Stimulated activated naive CD4-positive, alpha-beta T cell treated with Interleukin-2 at 50 U/mL for 16 hours (primary cell): ENCODE results near the gene RPTOR.
A peak's percentile ranks its signal among the peaks of the same experiment; 100 is the strongest.
"Not testable (repeated sequence)": the region's sequence is repeated elsewhere in the genome, so short reads cannot be mapped to it uniquely, and the experiment has no call there.

Experiments used
- DNase-seq: peaks from one replicate; lab custom pipeline; 2025; lab: John Stamatoyannopoulos, UW

The RPTOR gene

DNA sequence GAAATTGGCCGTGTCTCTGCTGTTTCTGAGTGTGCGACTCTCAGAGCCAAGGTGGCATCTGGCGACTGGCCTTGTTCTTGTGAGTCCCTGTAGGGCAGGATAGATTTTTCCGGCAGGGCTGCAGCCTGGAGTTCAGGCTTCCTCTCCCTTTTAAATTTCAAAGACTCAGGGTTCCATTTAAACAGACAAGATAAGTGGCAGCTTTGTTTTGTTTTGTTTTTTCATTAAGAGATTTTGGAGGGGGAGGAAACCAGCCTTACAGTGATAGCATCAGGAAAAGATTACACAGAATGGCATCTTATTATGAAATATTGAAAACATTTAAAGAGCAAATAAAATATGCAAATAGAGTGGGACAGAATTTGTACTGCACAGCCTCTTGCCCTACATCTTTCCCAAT is 151.3 kb downstream of the RPTOR start:
- DNase-seq: no peak

DNA sequence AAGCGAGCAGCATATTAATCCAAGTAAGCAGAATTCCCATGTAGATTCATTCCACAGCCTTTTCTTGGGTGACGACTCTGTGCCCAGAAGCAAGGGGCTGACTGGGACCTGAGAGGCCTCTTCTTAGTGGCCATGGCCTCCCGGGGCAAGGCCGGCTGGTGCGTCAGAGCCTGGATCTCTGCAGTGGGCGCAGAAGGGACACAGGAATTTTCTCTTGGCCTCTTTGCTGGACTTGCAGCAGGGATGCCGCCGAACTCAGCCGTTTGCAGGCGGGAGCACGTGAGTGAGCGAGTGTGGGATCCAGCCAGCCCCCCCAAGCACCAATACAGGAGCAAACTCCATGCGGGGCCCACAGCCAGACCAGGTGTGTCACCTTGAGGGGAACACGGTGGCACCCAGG is 151.8 kb downstream of the RPTOR start:
- DNase-seq: no peak

DNA sequence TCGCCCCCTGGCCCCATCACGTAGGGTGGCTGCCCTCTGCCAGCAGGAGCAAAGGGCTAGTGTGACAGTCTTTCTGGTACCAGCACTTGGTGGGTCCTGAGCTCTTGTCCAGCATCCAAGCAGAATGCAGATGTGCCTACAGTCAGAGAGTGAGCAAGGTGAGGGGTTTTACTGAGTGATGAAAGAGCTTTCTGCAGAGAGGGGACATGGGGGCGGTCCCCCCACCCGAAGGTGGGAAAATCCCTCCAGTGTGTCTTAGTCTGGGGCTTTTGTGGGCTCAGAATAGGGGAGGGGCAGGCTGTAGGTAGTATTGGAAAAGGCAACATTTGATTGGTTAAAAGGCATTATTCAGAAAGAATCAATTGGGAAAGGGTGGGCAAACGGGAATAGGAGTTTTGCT is 152.3 kb downstream of the RPTOR start:
- no peak for DNase-seq

DNA sequence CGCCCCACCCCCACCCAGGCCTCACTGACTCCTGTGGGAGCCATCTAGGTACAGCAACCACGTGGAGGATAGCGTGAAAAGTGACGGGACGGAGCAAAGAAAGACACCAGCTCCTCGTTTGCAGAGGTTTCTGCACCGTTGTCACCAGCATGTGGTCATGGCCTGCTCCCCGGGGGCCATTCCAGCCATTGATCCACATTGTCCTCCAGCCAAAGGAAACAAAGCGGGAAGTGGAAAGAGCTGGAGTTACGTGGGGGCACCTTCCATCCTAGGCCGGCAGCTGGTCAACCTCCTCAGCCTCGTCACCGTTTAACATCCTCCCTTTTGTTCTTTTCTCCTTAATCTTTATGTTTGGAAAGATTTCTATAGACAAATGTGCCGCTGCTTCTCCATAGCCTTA is 153.7 kb downstream of the RPTOR start:
- DNase-seq: no peak

DNA sequence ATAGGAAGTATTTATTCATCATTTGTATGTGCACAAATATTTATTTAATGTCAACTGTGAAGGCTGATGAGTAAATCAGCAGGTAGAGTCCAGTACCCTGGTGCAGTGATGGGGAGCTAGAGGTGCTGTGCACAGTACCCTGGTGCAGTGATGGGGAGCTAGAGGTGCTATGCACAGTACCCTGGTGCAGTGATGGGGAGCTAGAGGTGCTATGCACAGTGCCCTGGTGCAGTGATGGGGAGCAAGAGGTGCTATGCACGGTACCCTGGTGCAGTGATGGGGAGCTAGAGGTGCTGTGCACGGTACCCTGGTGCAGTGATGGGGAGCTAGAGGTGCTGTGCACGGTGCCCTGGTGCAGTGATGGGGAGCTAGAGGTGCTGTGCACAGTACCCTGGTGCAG is 154.6 kb downstream of the RPTOR start:
- DNase-seq: not testable (repeated sequence)

DNA sequence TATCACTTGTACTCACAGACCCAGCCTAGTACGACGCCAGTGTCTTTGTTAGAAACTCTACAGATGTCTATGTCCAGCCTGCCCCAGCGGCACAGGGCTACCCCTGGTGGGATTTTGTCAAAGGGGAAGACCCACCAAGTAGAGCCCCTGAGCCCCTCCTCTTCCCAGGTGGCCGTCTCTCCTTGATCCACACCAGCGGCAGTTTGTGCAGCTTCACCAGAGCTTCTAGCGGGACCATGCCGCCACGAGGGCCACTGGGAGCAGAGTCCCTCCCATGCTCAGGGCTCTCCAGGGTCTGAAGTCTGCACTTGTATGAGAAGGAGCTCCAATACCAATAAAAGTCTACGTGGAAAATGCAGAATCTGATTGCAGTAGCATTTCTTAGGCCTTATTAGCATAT is 157.1 kb downstream of the RPTOR start:
- DNase-seq: no peak

DNA sequence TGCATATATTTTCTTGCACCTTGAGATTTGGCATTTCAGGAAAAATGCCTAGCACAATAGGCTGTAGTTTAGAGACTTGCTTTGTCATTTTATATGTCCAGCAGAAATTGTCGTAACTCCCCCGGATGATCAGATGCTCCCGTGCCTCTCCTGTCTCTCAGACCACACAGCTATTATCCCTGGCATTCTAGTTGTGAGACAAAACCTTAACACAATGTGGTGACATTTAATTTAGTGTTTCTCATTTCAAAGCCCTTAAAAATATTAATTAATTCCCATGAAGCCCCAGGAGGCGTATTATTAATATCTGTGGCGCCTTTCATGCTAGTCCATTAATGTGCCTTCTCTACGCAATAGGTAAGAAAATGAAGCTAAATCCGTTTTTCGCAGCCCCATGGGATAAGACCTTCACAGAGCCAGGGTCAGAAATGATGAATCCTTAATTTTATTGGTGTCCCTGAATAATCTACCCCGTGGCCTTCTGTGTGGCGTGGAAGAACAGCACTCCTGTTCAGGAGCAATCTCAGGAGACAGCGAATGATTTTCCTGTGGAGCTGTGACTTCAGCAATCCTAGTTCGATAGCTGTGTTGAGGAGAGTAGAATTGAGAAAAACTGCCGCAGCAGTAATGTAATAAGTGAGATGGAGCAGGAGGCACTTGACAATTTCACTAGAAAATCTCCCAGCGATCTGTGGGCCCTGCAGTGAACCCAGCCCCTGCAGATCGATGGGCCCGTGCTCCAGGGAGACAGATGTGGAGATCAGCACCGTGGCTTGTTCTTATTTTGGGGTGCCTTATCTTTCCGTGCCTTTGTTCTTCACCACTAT is 157.9 kb downstream of the RPTOR start:
- DNase-seq: no peak

DNA sequence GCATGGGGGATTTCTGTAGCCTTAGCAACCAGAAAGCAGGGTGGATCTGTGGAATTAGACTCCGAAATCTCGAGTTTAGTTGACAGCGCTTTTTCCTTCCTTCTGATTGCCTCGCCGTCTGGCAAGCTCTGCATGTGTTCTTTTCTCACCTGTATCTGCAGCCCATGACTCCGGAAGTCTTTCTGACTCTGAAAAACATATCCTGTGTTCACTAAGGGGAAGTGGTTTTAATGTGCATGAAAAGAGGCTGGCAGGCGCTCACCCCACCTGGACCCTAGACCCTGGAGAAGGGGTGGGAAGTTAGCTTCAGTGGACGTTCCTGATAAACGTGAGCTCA is 158.5 kb downstream of the RPTOR start:
- no peak for DNase-seq

DNA sequence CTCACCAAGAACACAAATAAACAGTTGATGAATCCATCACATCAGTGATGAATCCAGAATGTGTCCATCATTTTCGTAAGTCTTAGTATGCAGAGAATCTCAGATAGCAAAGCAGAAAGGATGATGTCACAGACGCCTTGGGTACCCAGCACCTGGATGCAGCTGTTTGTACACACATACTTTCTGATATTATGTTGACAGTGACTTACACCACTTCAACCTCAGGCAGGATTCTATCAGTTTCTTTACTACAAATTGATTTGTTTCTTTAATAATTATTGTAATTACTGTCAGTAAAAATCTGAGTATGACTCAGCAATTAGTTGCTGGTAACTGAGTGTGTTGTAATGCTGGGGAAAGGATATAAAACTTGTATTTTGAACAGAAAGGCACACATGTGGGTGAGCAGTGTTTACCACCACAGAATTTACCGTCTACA is 159.8 kb downstream of the RPTOR start:
- no peak for DNase-seq

DNA sequence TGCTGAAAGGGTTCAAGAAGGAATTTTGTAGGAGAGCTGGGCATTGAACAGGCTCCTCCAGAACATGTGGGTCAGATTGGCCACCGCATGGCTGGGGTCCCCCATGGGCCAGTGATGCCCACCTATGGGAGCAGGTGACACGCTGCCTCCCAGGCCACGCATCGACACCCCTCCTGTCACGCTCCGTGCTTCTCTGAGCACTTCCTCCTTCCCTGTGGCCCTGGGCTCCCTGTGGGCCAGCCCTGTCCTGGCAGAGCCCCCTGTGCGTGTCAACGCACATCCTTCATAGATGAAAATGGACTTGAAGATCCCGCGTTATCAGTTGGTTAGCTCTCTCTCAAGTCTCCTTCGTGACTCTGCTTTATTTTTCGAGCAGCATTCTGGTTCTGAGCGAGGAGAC is 160.3 kb downstream of the RPTOR start:
- DNase-seq: no peak

DNA sequence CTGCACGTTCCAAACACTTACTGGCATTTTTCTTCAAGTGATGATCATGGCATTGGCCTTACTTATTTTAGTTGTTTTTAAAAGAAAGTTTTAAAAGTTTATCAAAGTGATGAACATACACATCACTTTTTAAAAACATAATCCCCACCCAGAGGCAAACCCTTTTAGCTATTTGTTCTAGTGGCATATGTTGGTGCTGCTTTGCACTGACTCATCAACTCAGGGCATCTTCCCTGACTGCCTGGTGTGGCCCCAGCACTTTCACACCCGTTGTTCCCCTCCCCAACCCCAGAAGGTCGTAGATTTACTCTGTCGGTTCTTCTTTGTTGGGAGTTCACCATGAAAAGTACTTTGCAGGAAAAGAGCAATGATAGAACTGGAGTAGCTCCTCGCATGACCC is 161.3 kb downstream of the RPTOR start:
- DNase-seq: no peak

DNA sequence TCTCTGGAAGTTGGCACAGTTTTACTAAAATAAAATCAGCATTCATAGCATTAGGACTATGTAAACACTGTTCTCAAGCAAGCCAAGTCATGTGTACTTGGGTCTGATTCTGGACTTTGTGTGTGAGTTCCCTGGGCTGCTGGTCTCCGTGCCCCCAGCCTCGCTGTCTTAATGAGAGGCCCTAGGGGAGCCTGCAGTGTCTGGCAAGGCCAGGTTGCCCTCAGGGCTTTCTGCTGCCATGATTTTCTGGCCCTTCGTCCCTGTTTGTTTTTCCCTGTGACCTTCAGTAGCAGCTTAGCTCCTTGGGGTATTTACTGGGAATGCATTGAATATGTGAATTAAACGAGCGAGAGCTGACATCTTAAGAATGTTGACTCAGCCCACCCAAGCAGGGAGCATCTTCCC is 161.8 kb downstream of the RPTOR start:
- DNase-seq: no peak

DNA sequence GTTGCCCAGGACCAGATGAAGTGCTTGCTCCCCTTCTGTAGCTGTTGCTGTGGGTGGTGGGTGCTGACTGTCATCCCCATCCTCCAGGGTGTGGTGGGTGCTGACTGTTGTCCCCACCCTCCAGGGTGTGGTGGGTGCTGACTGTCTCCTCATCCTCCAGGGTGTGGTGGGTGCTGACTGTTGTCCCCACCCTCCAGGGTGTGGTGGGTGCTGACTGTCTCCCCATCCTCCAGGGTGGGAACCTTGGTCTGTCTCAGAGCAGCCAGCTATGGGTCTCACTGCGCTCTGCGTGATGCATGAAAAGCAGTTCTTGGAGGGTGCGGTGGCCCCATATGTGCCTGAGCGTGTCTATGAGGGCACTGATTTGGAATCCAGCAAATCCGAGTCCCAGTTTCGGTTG is 163.8 kb downstream of the RPTOR start:
- DNase-seq: no peak

DNA sequence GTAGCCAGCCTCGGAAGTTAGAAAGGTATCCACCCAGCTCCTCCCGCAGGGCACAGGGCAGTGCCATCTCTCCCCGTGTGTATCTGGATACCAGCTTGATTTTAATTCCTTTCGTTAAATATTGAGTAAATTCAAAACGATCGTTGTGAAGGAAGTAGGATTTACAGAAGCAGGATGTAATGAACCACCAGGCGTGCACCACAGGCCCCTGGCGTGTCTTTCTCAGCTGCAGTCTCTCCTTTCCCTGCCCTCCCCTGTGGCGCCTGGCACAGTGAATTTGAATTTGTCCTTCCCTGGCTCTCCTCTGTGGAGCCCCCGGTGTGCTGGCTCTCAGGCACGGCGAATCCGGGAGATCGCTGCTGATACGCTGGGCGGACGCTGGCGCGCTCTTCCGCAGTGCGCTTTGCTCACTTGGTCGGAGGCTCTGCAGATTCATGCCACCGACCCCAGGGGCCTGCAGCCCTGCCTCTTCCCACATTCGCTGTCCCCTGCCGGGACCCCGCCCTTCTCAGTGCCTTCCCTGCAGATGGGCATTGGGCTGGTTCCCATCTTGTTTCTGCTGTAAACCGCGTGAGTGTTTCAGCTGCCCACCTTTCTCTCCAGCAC is 164.6 kb downstream of the RPTOR start:
- DNase-seq: no peak

DNA sequence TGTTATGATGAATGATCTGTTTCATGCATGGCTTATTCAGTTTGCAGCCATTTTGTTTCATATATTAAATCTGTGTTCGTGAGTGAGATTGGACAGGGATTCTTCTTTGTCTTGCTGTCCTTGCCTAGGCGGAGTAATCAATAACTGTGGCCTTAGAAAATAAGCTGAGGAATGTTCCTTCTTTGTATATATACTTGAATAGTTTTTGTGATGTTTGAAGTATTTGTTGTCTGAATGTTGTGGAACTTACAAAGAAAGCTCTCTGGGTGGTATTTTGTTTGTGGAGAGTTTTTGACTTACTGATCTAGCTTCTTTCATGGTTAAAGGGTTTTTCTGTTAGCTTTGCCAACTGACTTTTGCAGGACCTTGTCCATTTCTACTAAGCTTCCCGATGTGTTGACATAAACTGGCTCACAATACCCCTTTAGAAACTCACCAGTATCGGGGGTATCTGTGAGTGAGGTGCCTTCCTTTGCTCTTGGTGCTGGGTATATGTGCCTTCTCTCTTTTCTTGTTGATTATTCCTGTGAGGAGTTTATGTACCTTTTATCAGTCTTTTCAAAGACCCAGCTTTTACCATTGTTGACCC is 166.2 kb downstream of the RPTOR start:
- no peak for DNase-seq

DNA sequence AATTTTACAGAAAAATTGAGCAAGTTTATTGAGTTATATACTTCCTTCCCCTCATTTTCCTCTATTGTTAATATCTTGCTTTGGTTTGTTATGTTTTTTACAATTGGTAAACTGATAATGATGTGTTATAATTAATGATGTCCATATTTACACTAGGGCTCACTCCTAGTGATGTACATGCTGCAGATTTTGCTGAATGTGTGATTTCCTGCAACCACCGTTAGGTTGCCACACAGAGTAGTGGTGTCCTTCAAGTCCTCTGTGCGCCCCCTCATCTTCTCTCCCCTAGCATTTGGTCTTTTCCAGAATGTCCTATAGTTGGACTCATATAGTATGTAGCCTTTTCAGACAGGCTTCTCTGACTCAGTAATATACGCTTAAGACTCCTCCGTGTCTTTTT is 167.5 kb downstream of the RPTOR start:
- no peak for DNase-seq

DNA sequence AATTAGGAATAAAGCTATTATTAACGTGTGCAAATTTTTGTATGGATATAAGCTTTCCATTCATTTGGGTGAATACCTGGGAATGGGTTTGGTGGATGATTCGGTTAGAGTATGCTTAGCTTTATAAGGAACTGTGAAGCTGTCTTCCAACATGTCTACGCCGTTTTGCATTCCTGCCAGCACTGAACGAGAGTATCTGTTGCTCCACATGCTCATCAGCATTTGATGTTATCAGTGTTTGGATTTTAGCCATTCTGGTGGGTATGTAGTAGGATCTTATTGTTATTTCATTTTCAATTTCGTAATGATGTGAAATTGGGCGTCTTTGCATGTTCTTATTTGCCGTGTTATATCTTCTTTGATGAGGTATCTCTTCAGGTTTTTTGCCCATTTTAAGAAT is 168.0 kb downstream of the RPTOR start:
- DNase-seq: no peak

DNA sequence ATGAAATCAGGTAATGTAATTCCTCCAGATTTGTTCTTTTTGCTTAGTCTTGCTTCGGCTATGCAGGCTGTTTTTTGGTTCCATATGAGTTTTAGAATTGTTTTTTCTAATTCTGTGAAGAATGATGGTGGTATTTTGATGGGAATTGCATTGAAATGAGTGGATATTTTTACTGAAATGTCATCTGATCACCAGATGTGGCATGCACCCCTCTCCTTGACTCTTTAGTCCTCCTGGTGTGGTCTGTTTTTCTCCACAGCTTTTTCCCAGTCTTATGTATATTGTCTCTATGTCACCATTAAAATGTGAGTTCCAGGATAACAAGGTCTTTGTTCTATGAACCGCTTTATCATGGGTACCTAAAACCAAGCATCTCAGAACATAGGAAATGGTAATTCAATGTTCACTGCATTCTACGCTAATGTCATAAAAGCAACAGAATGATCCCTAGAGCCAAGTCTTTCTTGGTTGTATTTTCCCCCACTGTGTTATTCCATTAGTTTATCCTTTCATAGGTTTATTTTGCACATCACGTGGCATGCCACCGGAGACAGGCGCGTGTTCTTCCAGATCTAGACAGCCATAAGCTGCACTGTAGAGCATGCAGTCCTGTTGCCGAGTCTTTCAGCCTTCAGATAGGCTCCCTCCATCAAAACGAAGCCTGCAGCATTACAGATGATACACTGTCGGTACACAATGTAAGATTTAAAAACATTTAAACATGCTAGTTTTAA is 172.5 kb downstream of the RPTOR start:
- no peak for DNase-seq

DNA sequence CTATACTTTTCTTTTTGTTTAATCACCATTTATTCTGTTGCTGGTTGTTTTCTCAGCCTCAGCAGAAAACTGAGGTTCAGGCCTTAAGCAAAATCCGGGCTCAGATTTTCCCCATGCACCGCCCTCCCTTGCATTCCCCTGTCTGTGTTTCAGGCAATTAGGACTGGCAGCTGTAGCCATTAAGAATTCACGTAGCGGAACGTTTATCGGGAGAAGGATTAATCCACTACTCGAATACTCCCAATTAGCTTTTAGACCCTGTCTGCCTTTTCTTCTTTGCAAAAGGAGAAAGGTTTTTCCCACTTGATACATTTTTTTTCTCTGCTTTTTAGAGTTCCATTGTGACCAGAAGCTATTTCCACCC is 173.1 kb downstream of the RPTOR start:
- no peak for DNase-seq

DNA sequence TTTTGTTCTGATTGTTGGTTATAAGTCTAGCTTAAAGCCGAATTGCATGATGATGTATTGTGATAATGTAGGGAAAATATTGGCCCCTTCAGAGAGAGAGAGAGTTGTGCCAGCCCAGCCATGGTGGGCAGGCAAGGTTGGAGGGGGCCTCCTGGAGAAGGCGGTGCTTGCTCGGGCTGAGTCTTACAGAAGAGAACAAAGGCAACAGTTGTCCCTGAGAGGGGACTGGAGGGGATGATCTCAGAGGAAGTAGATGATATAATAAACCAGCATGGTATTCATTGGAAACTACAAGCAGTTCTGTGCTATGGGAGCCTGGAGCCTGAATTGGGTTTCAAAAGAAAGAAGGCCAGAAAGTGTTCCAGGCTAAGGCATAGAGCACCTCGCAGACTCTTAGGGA is 173.8 kb downstream of the RPTOR start:
- DNase-seq: no peak

DNA sequence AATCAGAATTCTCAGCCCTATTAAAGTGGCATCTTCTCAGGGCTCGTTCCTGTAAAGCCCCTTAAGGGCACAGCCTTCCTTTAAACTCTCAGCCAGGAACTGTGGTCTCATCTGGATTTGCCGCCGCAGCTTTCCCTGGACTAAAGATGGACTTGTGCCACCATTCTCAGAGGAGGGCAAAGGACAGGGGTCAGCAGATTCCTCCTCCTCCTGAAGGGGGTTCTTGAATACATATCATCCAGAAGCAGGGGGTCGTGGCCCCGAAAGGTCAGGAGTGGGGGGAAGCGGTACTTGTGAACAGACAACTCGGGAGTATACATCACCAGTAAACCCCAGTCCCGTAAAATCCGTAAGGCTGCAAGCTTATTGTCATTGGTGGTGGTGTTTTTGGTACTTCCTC is 174.8 kb downstream of the RPTOR start:
- DNase-seq: no peak

DNA sequence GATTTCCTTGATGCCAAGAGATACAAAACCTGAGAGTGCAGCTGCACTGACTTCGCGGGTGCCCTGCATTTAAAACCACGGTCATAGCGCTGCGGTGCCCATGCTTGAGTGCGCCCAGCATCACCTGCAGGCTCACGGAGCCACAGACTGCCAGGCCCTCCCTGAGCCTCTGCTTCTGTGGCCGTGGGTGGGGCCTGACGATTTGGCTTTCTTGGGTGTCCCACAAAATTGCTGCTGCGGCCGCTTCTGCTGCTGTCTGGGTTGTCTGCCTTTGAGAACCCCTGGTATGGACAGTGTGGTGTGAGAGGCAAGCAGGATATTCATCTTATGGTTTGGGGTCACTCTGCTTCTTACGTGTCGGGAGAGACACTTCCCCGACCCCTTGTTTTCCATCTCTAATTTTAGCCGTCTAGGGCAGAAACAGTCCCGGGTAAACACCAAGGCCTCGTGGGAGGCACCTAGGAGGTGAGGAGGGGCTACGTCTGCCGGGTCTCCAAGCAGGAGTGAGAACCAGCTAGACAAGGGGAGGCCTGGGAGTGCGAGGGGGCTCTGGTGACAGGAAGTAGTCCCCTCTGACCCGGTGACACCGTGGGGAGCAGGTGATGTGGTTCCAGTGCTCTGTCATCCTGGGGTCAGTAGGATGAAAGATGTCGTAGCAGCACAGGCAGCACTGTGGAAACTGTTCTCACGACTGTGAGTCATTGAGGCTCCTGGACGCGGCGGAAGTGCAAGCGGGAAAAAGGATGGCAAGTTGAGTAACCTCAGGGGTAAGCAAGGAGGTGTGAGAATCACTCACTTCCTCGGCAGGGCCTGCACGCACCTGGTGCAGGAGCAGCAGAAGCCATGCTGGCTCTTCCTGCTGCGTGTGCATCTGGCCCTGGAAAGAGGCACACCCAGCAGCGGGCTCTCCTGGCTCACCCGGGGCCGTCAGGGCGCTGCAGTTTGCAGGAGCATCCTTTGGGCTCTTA is 176.3 kb downstream of the RPTOR start:
- DNase-seq: peak; percentile 73
